ENCODE measurements around the gene GSS.
"Not testable (repeated sequence)": the region's sequence is repeated elsewhere in the genome, so short reads cannot be mapped to it uniquely, and the experiment has no call there.

Gene GSS

DNA sequence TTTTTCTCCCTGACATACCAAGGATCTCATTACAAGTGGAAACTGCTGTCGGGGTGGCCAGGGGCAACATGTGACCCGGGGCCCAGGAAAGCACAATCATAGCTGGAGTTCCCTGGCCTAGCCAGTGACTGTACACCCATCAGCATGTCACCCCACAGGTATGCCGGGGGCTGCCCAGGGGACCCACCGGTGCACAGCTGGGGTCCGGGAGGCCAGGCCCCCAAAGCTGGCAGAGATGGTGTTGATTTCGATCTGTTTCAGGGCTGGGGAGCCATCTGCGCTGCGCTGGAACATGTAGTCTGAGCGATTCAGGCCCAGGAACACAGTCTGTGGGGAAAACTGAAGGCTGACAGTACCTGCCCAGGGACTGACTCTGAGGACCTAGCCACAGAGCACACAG is 13.3 kb downstream of the GSS start:
- no peak for DNase-seq

DNA sequence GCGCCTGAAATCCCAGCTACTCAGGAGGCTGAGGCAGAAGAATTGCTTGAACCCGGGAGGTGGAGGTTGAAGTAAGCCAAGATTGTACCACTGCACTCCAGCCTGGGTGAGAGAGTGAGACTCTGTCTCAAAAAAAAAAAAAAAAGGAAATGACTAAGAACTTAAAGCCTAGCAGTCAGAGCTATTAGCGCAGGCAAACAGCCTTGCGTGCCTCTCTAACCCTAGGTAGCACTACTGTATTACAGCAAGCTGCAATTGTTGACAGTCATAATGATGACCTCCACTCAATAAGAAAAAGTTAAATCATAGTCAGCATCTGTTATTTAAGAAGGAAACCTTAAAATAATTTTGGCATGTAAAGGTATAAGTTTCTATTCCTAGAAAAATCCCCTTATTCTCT is 14.4 kb downstream of the GSS start:
- DNase-seq = peak; percentile 65

DNA sequence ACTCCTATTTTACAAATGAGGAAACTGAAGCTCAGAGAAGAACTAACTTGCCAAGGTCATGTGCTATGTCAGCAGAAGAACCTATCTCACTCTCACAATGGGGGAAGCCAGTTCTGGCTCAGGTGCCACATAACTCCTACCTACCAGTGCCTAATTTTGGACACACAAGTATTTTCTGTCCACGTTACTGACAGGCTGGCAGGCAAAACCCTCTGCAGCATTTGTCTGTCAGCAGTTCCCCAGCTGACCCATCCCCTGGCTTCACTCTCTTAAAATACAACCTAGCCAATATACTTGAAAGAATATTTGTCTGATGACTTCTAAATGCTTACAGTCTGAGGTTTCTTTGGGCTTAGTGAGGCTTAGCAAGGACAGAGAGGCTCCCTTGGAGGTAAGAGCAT is 15.5 kb downstream of the GSS start:
- no peak for DNase-seq

DNA sequence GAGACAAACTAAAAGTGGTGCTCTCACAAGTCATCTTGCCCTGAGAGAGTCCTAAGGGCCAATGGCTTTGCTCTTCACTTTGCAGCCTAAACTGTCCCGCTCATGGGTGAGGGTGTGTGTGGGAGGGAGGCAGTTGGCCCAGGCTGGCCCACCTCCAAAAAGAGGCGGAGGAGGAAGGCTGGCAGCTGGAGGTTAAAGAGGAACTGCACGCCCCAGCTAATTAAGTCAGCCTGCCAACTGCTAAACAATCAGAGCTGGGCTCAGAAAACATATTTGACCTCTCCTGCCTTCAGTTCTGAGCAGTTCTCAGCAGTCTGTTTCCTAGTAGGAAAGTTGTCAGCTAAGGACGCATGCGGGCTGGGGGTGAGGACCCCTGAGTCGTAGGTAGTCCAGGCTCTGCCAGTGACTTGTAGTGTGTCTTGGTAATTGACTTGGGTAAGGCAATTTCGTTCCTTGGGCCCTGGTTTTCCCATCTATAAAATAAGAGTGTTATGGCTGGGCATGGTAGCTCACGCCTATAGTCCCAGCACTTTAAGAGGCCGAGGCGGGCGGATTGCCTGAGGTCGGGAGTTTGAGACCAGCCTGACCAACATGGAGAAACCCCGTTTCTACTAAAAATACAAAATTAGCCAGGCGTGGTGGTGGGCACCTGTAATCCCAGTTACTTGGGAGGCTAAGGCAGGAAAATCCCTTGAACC is 17.0 kb downstream of the GSS start:
- DNase-seq = peak; percentile 76

DNA sequence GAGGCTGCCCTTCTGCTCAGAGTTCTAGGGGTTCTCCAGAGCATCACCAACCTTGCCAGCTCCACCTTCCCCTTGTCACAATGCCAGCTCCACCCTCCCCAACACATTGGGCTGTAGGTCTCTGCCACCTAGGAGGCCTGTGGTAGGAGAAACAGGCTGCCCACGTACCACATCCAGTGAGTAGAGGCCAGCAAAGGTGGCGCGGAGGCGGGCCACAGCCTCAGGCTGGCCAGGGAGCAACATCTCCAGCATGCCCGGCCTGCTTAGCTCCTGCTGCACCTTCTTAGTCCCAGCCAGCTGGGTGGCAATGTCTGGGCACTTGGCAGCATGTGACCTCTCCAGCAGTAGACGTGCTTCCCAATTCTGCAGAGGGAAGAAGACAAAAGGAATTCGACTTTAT is 23.8 kb downstream of the GSS start:
- no peak for DNase-seq

DNA sequence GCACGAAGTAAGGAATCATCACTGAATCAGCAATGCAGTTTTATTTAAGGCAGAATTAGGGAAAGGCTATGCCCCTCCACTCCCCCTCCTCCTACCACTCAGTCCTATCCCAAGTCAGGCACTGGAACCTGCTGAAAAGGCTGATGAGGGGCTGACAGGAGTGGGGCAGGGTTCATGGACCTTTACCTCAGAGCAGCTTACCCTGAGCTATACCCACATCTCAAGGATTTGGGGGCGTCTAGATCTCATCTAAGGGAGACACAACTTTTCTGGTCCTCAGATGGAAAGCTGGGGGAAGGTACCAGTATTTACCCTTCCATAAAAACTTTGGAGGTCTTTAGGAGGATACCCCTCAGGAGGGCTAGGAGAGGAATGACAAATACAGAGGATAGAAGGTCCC is 27.2 kb downstream of the GSS start:
- no peak for DNase-seq

DNA sequence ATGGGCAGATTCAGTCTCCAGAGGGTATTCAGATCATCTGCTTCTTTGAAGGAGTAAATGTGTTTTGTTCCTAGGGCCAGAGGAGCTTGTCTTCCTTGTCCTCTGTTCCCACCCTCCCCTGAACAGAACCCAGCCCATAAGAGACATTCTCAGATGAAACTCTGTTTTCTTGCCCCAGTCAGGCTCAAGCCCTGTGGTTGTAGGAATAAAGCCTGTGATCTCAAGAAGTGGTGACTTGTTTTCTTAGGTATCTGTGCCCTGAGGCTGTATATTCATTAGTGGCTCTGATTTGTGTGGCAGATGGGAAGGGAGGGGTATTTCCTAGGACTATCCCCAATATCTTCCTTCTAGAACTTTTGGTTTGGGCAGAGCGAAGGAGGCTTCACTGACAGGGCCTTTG is 27.9 kb downstream of the GSS start:
- DNase-seq = no peak

DNA sequence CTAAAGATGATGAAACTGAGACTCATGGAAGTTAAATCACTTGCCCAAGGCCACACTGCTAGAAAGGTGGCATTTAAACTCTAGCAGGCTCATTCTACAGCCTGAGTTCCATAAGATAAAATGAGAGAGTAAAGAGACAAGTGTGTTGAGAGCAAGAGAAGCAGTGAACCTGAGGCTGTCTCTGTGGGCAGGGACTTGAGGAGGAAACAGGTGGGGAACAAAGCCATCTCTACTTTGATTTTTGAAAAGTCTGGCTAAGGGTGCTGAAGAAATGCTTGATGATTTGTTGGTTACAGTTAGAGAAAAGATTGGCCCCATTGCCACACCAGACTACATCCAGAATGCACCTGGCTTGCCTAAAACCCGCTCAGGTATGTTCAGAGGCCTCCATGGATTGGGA is 29.0 kb downstream of the GSS start:
- DNase-seq = no peak

DNA sequence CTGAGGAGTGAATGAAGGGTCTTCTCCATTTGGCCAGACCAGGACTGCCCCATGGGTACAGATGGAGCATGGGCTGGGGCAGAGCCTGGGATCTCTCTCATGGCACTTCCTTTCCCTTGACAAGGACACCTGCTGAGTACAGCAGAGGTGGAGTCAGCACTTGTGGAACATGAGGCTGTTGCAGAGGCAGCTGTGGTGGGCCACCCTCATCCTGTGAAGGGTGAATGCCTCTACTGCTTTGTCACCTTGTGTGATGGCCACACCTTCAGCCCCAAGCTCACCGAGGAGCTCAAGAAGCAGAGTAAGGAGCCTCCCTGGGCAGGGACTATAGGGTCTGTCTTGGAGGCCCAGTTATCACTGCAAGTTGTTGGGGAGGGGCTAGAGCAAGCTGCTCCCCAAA is 29.6 kb downstream of the GSS start:
- no peak for DNase-seq

DNA sequence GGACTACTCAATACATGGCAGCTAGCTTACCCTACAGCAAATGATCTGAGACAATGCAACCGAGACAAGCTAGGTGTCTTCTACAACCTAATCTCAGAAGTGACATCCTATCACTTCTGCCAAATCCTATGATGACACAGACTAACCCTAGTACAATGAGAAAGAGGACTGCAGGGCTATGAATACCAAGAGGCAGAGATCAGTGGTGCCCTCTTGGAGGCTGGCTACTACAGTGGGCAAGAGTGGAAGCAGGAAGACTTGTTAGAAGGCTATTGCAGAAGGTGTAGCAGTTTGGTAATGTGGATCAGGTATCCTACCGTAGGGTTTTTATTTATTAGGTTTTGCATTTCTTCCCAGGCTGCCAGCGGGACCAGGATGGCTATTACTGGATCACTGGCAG is 30.3 kb downstream of the GSS start:
- no peak for DNase-seq

DNA sequence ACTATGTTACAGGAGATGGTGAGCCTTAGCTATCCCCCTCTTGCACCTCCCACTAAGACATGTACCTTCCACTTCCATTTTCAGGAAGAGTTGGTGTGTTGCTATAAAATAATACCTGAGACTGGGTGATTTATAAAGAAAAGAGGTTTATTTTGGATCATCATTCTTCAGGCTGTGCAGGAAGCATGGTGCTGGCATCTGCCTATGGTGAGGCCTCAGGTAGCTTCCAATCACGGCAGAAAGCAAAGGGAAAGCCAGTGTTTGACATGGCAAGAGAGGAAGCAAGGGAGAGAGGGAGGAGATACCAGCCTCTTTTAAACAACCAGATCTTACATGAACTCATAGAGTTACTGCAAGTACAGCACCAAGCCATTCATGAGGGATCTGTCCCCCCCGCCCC is 32.2 kb downstream of the GSS start:
- DNase-seq = no peak

DNA sequence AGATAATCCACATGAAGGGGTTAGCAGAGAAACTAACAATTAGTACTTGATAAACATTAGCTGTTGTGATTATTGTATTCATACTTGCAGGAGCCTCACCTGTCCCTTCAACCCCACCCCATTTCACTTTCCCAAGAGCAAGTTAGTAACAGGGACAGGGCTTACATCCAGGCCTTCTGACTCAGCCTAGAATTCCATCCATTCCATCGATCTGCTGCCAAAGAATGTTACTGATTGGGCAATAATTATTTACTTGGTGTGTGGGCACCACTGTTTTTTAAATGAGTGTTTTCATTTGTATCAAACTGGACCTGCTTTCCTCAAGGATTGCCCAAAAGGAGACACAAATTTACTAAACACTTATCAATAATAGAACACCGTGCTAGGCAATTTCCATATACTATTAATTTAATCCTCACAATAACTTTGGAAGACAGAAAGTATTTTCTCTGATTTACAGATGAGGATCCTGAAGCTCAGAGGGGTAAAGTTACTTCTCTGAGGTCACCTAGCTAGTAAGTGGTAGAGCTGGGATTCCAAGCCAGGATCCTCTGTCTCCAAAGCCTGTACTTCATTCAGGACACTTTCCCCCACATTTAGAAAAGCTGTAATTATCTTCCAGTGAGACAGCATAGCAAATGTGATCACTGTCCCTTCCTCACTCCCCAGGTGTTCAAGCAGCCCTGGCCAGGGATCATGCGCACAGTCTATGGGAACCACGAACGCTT is 32.8 kb downstream of the GSS start:
- DNase-seq = no peak

DNA sequence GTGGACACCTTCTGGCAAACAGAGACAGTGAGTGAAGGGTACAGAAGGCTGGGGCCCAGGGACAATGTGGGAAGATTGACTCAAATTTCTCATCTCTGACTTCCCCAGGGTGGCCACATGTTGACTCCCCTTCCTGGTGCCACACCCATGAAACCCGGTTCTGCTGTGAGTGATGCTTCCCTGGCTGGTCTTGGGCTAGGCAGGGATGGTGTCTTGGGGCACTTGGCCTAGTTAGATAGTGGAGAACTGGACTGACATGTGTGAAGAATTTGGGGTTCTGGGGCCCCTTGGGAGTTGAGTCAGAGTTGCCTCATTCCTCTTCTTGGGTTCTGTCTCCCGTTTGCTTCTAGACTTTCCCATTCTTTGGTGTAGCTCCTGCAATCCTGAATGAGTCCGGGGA is 34.2 kb downstream of the GSS start:
- DNase-seq = no peak

DNA sequence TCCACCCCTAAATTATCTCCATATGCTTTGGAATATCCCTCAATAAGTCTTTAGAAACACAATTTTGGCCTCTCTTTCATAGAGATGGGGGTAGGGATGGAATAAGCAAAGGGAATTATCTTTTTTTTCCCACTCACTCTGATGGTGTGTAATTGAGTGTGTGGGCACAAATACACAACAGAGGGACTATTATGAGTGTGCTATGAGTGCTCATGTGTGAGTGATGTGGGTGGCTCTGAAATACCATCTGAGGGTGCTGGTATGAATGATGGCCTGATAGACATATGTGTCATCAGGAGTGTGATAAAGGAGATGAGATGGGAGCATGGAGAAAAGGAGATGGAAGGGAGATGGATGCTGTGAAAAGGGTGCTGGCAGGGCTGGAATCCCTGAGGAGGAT is 35.6 kb downstream of the GSS start:
- no peak for DNase-seq

DNA sequence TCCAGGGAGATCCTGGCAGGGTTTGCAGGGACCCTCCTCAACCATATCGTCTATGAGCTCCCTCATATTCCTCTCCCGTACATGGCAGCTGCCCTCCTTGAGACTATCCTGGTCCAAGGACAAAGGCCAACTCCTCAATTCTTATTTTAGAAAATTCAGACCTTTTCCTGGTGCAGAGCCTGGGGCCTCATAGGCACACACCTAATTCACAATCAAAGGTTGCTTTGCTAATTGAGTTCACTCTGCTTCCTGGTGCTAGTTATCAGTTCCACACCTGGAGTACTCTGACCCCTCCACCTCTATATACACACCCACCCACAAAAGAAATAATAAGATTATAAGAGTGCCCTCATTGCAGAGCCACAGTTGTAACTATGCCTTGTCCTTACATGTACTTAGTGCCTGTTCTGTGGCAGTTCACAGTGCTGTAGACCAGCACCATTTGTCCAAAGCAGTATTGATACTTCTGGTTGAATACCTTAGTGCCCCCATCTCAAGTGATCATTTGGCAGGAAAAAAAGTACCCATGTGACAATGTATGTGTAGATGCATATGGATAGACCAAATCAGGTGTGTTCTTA is 38.7 kb downstream of the GSS start:
- no peak for DNase-seq

DNA sequence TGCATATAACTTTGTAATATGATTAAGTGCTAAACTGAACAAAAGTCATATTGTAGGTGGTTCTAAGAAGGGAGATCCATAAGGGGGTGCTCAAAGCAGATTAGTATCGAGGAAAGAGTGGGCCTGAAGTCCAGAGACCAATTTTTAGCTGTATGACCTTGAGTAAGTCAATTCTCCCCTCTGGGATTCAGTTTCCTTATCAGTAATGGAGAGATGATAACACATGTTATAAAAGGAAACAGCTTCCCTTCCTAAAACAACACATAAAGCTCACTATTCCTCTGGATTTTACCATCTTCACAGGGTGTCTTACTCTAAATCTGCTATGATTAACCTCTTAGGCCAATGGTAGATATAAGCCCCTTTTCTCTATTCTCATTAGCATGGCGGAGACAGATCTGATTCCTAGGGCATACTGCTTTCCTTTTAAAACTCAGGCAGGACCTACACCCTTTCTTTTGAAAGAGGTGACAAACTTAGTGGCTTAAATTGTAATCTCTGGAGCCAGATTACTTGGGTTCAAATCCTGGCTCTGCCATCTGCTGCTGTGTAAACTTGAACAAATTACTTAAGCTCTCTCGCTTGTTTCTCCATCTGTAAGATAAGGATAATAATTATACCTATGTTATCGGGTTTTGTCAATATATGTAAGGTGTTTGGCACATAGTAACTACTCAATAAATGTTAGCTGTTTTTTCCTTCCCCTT is 39.7 kb downstream of the GSS start:
- no peak for DNase-seq

DNA sequence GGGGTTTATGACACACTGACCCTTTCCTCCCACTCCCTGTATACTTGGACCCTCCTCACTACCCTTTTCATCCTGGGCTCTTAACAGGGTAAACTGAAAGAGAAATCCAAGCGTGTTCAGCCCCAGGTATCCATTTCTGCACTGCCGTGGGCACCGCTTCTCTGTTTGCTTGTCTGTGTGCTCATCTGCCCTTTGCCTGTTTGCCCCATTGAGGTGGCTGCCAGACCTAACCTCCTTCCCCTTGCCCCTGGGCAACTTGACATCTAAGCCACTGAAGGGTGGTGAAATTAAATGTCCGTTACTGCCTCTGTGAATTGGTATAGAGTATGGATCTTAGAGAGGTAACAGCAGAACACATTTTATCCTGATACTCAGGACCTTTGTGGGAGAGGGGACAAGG is 40.5 kb downstream of the GSS start:
- DNase-seq = no peak

DNA sequence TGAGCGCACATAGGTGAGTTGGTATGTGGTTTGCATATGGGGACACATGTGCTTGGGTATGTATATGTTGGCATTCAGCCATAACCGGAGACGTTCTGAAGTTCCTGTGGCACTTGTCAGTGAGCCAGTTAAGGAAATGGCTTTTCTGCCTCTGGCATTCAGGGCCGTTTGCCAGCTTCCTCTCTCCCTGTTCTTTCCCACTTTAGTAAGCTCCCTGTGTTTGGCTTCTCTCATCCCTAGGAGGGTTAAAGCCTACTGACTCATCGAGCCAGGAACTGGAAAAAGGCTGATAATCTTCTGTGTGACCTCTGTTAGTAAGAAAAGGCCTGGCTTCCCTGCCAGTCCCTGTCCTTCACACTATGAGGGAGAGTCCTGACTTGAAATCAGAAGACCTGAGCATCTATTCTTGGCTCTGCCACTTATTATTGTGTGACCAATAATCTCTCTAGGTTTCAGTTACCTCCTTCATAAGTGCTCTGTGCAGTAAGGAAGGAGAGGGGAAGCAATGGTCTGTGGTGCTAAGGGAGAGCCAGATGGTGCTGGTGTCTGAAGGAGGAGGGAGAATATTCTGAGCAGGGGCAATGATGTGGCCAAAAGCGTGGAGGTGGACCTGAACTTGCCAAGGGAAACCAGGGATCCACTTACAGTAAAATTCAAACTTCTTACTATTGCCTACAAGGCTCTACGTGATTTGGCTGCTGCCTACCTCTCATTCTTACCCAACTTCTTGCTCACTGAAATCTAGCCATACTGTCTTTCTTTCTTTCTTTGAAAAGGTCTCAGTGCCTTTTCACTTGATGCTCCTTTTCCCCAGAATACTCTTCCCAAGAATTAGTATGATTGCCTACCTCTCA is 47.8 kb downstream of the GSS start:
- peak; percentile 45 for DNase-seq

DNA sequence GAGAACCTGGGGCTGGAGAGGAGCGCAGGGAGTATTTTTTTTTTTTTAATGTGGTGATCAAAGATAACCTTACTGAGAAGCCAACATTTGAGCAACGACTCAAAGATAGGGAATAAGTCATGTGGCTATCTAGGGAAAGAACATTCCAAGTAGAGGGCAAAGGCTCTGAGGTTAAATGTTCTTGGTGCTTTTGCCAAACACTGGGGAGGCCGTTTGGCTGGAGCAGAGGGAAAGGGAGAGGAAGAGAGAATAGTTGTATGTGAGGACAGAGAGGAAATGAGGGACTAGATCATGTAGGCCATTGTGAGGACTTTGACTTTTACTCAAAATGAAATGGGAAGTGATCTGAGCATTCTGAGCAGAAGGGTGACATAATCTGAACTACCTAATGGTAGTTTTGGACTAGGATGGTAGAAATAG is 51.4 kb downstream of the GSS start:
- peak; percentile 78 for DNase-seq

DNA sequence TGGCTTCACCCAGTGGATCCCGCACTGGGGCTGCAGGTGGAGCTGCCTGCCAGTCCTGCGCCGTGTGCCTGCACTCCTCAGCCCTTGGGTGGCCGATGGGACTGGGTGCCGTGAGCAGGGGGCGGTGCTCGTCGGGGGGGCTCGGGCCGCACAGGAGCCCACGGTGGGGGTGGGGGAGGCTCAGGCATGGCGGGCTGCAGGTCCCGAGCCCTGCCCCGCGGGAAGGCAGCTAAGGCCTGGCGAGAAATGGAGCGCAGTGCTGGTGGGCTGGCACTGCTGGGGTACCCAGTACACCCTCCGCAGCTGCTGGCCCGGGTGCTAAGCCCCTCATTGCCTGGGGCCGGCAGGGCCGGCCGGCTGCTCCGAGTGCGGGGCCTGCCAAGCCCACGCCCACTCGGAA is 56.9 kb downstream of the GSS start:
- DNase-seq = not testable (repeated sequence)

DNA sequence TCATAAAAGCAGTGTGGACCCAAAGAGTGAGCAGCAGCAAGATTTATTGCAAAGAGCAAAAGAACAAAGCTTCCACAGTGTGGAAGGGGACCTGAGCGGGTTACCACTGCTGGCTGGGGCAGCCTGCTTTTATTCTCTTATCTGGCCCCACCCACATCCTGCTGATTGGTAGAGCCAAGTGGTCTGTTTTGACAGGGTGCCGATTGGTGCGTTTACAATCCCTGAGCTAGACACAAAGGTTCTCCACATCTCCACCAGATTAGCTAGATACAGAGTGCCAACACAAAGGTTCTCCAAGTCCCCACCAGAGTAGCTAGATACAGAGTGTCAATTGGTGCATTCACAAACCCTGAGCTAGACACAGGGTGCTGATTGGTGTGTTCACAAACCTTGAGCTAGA is 57.5 kb downstream of the GSS start:
- not testable (repeated sequence) for DNase-seq

DNA sequence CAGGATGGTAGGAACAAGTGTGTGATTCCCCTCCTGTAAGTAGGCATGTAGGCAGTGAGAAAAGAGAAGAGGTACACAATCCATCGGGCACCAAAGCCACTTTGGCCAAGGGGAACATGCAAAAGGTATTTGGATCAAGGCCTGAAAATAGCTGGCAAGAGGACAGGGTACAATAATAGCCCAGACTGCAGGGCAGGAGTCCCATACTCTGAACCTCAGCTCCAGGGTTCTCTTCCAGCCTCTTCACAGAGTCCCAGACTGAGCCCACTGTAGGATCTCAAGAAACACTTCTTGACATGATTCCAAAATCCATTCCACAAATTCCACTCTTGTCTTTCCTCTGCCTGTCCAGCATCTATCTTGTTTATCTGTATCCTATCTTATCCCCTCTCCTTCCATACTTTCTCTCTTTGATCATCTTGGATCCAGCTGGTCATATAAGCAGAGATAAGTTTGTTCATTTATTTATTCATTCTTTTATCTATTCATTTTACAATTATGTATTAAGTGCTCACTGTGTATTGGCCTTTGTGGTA is 59.5 kb downstream of the GSS start:
- no peak for DNase-seq

DNA sequence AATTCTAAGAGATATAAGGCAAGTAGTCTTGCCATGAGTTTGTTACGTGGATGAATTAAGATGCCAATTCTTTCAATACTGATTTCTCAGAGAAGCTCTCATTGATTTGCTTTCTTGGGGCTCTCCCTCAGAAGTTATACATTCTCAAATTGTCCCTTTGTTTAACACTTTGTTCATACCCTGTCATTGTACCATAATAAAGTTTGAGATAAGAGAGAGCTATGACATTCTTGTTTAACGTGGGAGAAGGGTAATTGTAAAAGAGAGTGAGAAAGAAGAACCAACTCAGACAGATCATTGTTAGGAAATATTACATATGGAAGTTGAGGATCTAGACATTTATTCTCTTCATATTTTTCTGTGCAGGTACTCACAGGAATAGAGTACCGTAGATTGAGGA is 60.1 kb downstream of the GSS start:
- no peak for DNase-seq
